H9 (cell line): ENCODE measurements around the gene LRP1B. TPM values are rescaled to one million over a fixed set of nuclear protein-coding genes. Genes with fewer than 3 reads are reported as not detected.

Experiments used
- DNase-seq: peaks from one replicate; pipeline ENCODE4 v3.0.0-alpha.2; 2017
- H2AFZ ChIP-seq: one replicate; pipeline ENCODE4 v1.6.1; 2013; ENCODE audit warnings: mild to moderate bottlenecking, low read length, control low read depth, moderate library complexity
- H2AK5ac ChIP-seq: 2 replicates; pipeline ENCODE4 v1.6.1; 2013; ENCODE audit warnings: low read length, control low read depth, mixed read lengths; ENCODE audit not compliant: insufficient read length
- H2BK120ac ChIP-seq: one replicate; pipeline ENCODE4 v1.6.1; 2013; ENCODE audit warnings: low read depth, mild to moderate bottlenecking, low read length, control low read depth, inconsistent platforms; ENCODE audit not compliant: poor library complexity, severe bottlenecking
- H2BK12ac ChIP-seq: 2 replicates; pipeline ENCODE4 v1.6.1; 2013; ENCODE audit warnings: low read length, control low read depth, mixed read lengths, low read depth; ENCODE audit not compliant: insufficient read length
- H2BK15ac ChIP-seq: 2 replicates; pipeline ENCODE4 v1.6.1; 2013; ENCODE audit warnings: low read depth, low read length, control low read depth
- H2BK20ac ChIP-seq: one replicate; pipeline ENCODE4 v1.6.1; 2013; ENCODE audit warnings: low read depth, mild to moderate bottlenecking, low read length, control low read depth, inconsistent platforms; ENCODE audit not compliant: poor library complexity, severe bottlenecking
- H2BK5ac ChIP-seq: 2 replicates; pipeline ENCODE4 v1.6.1; 2013; ENCODE audit warnings: low read length, control low read depth, mixed read lengths; ENCODE audit not compliant: insufficient read length
- H3K14ac ChIP-seq: 2 replicates; pipeline ENCODE4 v1.6.1; 2013; ENCODE audit warnings: low read length, control low read depth; ENCODE audit not compliant: insufficient read depth
- H3K18ac ChIP-seq: 2 replicates; pipeline ENCODE4 v1.6.1; 2013; ENCODE audit warnings: low read depth, mild to moderate bottlenecking, mixed read lengths, low read length, control low read depth; ENCODE audit not compliant: insufficient read length
- H3K23ac ChIP-seq: 2 replicates; pipeline ENCODE4 v1.6.1; 2013; ENCODE audit warnings: low read length, control low read depth, mixed read lengths, low read depth; ENCODE audit not compliant: insufficient read length
- H3K23me2 ChIP-seq: 2 replicates; pipeline ENCODE4 v1.6.1; 2013; ENCODE audit warnings: low read depth, mild to moderate bottlenecking, mixed read lengths, low read length, control low read depth; ENCODE audit not compliant: insufficient read length, poor library complexity, severe bottlenecking
- H3K27ac ChIP-seq: 2 replicates; pipeline ENCODE4 v1.5.1; 2013; ENCODE audit warnings: low read length, control low read depth, mixed read lengths, low read depth; ENCODE audit not compliant: insufficient read length
- H3K27me3 ChIP-seq: 2 replicates; pipeline ENCODE4 v1.6.1; 2013; ENCODE audit warnings: low read length, control low read depth, inconsistent platforms; ENCODE audit not compliant: insufficient read depth
- H3K4ac ChIP-seq: 2 replicates; pipeline ENCODE4 v1.6.1; 2013; ENCODE audit warnings: low read depth, mild to moderate bottlenecking, control low read depth, inconsistent platforms, low read length, moderate library complexity
- H3K4me1 ChIP-seq: 2 replicates; pipeline ENCODE4 v1.6.1; 2013; ENCODE audit warnings: low read length, control low read depth, inconsistent platforms; ENCODE audit not compliant: insufficient read depth
- H3K4me2 ChIP-seq: 2 replicates; pipeline ENCODE4 v1.6.1; 2013; ENCODE audit warnings: low read length, control low read depth, mixed read lengths; ENCODE audit not compliant: insufficient read length, insufficient read depth
- H3K56ac ChIP-seq: 2 replicates; pipeline ENCODE4 v1.6.1; 2013; ENCODE audit warnings: low read depth, mild to moderate bottlenecking, mixed read lengths, low read length, control low read depth; ENCODE audit not compliant: insufficient read length
- H3K79me1 ChIP-seq: 2 replicates; pipeline ENCODE4 v1.6.1; 2013; ENCODE audit warnings: low read depth, mild to moderate bottlenecking, moderate library complexity, low read length, control low read depth, inconsistent platforms; ENCODE audit not compliant: insufficient read depth, poor library complexity, severe bottlenecking
- H3K79me2 ChIP-seq: 2 replicates; pipeline ENCODE4 v1.6.1; 2013; ENCODE audit warnings: low read length, control low read depth, inconsistent platforms; ENCODE audit not compliant: insufficient read depth
- H3K9ac ChIP-seq: 2 replicates; pipeline ENCODE4 v1.6.1; 2013; ENCODE audit warnings: low read length, control low read depth, mixed read lengths; ENCODE audit not compliant: insufficient read length; ENCODE audit errors: extremely low read depth
- H3K9me3 ChIP-seq: one replicate; pipeline ENCODE4 v1.6.1; 2013; ENCODE audit warnings: low read depth, low read length, inconsistent platforms; ENCODE audit not compliant: control insufficient read depth
- H3T11ph ChIP-seq: one replicate; pipeline ENCODE4 v1.6.1; 2013; ENCODE audit warnings: mild to moderate bottlenecking, low read length, control low read depth, inconsistent platforms
- H4K20me1 ChIP-seq: one replicate; pipeline ENCODE4 v1.6.1; 2013; ENCODE audit not compliant: control insufficient read depth, insufficient read length, insufficient read depth
- H4K5ac ChIP-seq: 2 replicates; pipeline ENCODE4 v1.6.1; 2013; ENCODE audit warnings: low read depth, mild to moderate bottlenecking, mixed read lengths, low read length, control low read depth; ENCODE audit not compliant: insufficient read length
- H4K8ac ChIP-seq: replicated peaks from 2 replicates; pipeline ENCODE4 v1.6.1; 2013; ENCODE audit warnings: low read length, control low read depth, mixed read lengths, low read depth; ENCODE audit not compliant: insufficient read length
- H4K91ac ChIP-seq: 2 replicates; pipeline ENCODE4 v1.6.1; 2013; ENCODE audit warnings: low read depth, mild to moderate bottlenecking, moderate library complexity, mixed read lengths, low read length, control low read depth; ENCODE audit not compliant: insufficient read length
- H3K27ac Mint-ChIP-seq, 3 experiments: 2 replicates in 2 of 3; 3 replicates in 1 of 3; pipeline ENCODE4 v1.8.0; 2020 to 2021; ENCODE audit warnings: mixed read lengths in 3 of 3, mild to moderate bottlenecking in 1 of 3, moderate library complexity in 1 of 3
- H3K27me3 Mint-ChIP-seq: 2 replicates; pipeline ENCODE4 v1.8.0; 2021; ENCODE audit warnings: low read depth, mild to moderate bottlenecking, moderate library complexity, mixed read lengths
- H3K36me3 Mint-ChIP-seq, 3 experiments: 2 replicates in 2 of 3; 3 replicates in 1 of 3; pipeline ENCODE4 v1.8.0; 2020 to 2021; ENCODE audit warnings: low read depth in 3 of 3, mixed read lengths in 3 of 3; ENCODE audit not compliant: insufficient read depth in 1 of 3
- H3K4me1 Mint-ChIP-seq, 2 experiments: 2 replicates each; pipeline ENCODE4 v1.8.0; 2020; ENCODE audit warnings: mixed read lengths in 2 of 2
- H3K4me3 Mint-ChIP-seq, 2 experiments: 2 replicates in 1 of 2; 3 replicates in 1 of 2; pipeline ENCODE4 v1.8.0; 2020 to 2021; ENCODE audit warnings: mild to moderate bottlenecking in 2 of 2, mixed read lengths in 2 of 2, moderate library complexity in 1 of 2
- H3K9me3 Mint-ChIP-seq, 2 experiments: 2 replicates in 1 of 2; 3 replicates in 1 of 2; pipeline ENCODE4 v1.8.0; 2020; ENCODE audit warnings: mild to moderate bottlenecking in 2 of 2, mixed read lengths in 2 of 2, moderate library complexity in 1 of 2
- WGBS: extraction: QIAGEN DNeasy Blood & Tissue Kit; methylation state at CpG from one replicate; pipeline ENCODE4 v1.1.7; 2013; ENCODE audit warnings: missing lambda C conversion rate, low lambda C conversion rate, mixed read lengths; ENCODE audit not compliant: insufficient read length; ENCODE audit errors: extremely low coverage; 5-methylcytosine and 5-hydroxymethylcytosine counted together
- total RNA-seq: library from RNA; stranded (reverse); gene quantifications from 2 replicates; pipeline ENCODE4 v1.2.1, GENCODE V29; 2021
- TF ChIP-seq, protein P1 (sequence below): fragments of 200-600 bp; sonication (generic); conservative IDR thresholded peaks from 3 replicates; pipeline ENCODE4 v1.8.0; 2021; ENCODE audit warnings: antibody characterized with exemption, mild to moderate bottlenecking

LRP1B gene
- total RNA-seq, 1 experiment from 2014 or later: not detected

DNA sequence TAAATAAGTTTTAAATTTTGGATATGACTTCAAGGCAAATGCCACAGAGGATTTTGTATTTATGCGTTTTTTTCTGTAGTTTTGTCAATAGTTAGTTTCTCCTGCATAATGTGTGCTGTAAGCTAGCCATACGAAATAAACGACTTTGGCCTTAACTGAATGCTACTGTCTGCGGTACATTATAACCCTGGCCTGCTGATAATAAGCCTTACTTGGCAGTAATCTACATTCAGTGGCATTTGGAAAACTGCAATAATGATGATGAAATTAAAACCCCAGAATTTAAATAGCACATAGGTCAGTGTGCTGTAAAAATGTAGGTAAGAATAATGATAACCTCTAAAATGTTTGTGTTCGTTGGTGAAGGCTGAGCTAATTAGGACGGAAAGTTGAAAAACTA lies 88.8 kb downstream of the LRP1B start:
- no peak overlapping the region for H2BK5ac ChIP-seq
- TF ChIP-seq, protein P1, sequence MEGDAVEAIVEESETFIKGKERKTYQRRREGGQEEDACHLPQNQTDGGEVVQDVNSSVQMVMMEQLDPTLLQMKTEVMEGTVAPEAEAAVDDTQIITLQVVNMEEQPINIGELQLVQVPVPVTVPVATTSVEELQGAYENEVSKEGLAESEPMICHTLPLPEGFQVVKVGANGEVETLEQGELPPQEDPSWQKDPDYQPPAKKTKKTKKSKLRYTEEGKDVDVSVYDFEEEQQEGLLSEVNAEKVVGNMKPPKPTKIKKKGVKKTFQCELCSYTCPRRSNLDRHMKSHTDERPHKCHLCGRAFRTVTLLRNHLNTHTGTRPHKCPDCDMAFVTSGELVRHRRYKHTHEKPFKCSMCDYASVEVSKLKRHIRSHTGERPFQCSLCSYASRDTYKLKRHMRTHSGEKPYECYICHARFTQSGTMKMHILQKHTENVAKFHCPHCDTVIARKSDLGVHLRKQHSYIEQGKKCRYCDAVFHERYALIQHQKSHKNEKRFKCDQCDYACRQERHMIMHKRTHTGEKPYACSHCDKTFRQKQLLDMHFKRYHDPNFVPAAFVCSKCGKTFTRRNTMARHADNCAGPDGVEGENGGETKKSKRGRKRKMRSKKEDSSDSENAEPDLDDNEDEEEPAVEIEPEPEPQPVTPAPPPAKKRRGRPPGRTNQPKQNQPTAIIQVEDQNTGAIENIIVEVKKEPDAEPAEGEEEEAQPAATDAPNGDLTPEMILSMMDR: no peak
- H3K79me1 ChIP-seq: no peaks in the 10 kb centered on the region
- H3K18ac ChIP-seq: no peak overlapping the region
- no peak overlapping the region for H4K5ac ChIP-seq
- no peak overlapping the region for H2BK20ac ChIP-seq
- Mint-ChIP-seq H3K27ac (no peak overlapping the region), H3K36me3 (no peaks in the 10 kb centered on the region), H3K27me3 (no peaks in the 10 kb centered on the region), H3K4me3 (no peak overlapping the region), H3K9me3 (no peaks in the 10 kb centered on the region), H3K4me1 (peaks cover 15% of the 10 kb centered on the region in 2 experiments)
- no peak overlapping the region for H4K8ac ChIP-seq
- H2BK120ac ChIP-seq: no peak overlapping the region
- no peak overlapping the region for H3K56ac ChIP-seq
- peaks cover 2% of the 10 kb centered on the region; the same call in 1 of the 2 replicates for H3K4me1 ChIP-seq
- H3K14ac ChIP-seq: no peak overlapping the region
- H3K79me2 ChIP-seq: no peaks in the 10 kb centered on the region
- no peak for DNase-seq
- no peak overlapping the region for H3K23ac ChIP-seq
- H2BK12ac ChIP-seq: no peak overlapping the region
- H2AK5ac ChIP-seq: no peak overlapping the region
- H3K4me2 ChIP-seq: no peak overlapping the region
- WGBS: 100% methylated on average over 1 of the region's 6 CpGs
- H2AFZ ChIP-seq: no peak overlapping the region
- no peaks in the 10 kb centered on the region for H3K27me3 ChIP-seq
- H3K23me2 ChIP-seq: no peaks in the 10 kb centered on the region
- H3K9ac ChIP-seq: no peak overlapping the region
- H3T11ph ChIP-seq: no peak overlapping the region
- H4K91ac ChIP-seq: no peak overlapping the region
- no peaks in the 10 kb centered on the region for H3K9me3 ChIP-seq
- H2BK15ac ChIP-seq: no peak overlapping the region
- H4K20me1 ChIP-seq: no peaks in the 10 kb centered on the region
- no peak overlapping the region for H3K27ac ChIP-seq
- H3K4ac ChIP-seq: no peak overlapping the region
